IMR-90 (cell line): ENCODE measurements around the gene NKAIN1. TPM values are rescaled to one million over a fixed set of nuclear protein-coding genes. Genes with fewer than 3 reads are reported as not detected.

ENCODE experiments used
- ATAC-seq: fragments of 200-7000 bp; cut with Tn5 transposase; 2 replicates; pipeline ENCODE4 v1.9.1; 2020; ENCODE audit warnings: low read depth, mild to moderate bottlenecking, moderate library complexity
- BruUV-seq: library from RNA; stranded (reverse); fragments of 400-500 nt; replicated peaks from 2 replicates; lab custom pipeline; 2021; lab: Mats Ljungman, UMichigan
- CTCF ChIA-PET: fragments of 300-600 bp; formaldehyde crosslinking; extraction: SDS; loops from one replicate; lab custom pipeline; 2021; ENCODE audit warnings: antibody characterized with exemption; lab: Yijun Ruan, JAX
- POLR2A ChIA-PET: fragments of 300-600 bp; sonication (Branson Sonifier 250); formaldehyde crosslinking; loops from one replicate; lab custom pipeline; 2022; ENCODE audit warnings: antibody characterized with exemption; ENCODE audit not compliant: unreplicated experiment; lab: Charles Lee
- DNase-seq: peaks from one replicate; pipeline ENCODE4 v3.0.0; 2013
- H2AFZ ChIP-seq: replicated peaks from 2 replicates; pipeline ENCODE3; 2013; ENCODE audit warnings: low read length, mild to moderate bottlenecking; ENCODE audit not compliant: poor library complexity
- H2AK5ac ChIP-seq: 2 replicates; pipeline ENCODE4 v1.6.1; 2013; ENCODE audit warnings: low read depth, low read length, inconsistent platforms
- H2AK9ac ChIP-seq: replicated peaks from 2 replicates; pipeline ENCODE3; 2013; ENCODE audit warnings: mild to moderate bottlenecking, low read depth, low read length, moderate library complexity; ENCODE audit not compliant: poor library complexity
- H2BK120ac ChIP-seq: 2 replicates; pipeline ENCODE4 v1.6.1; 2013; ENCODE audit warnings: low read depth, low read length, inconsistent platforms
- H2BK15ac ChIP-seq: 3 replicates; pipeline ENCODE4 v1.6.1; 2013; ENCODE audit warnings: low read depth, low read length, inconsistent platforms
- H2BK20ac ChIP-seq: 2 replicates; pipeline ENCODE4 v1.6.1; 2013; ENCODE audit warnings: low read depth, mild to moderate bottlenecking, inconsistent platforms, low read length, moderate library complexity
- H2BK5ac ChIP-seq: 2 replicates; pipeline ENCODE4 v1.6.1; 2013; ENCODE audit warnings: mild to moderate bottlenecking, low read depth, low read length, inconsistent platforms; ENCODE audit not compliant: poor library complexity, severe bottlenecking
- H3K14ac ChIP-seq: replicated peaks from 2 replicates; pipeline ENCODE4 v1.6.1; 2013; ENCODE audit warnings: low read depth, low read length, inconsistent platforms
- H3K18ac ChIP-seq: 2 replicates; pipeline ENCODE4 v1.6.1; 2013; ENCODE audit warnings: low read depth, low read length, control low read depth
- H3K23ac ChIP-seq: 2 replicates; pipeline ENCODE4 v1.6.1; 2013; ENCODE audit warnings: low read depth, low read length, inconsistent platforms
- H3K27ac ChIP-seq: 2 replicates; pipeline ENCODE4 v1.5.1; 2013; ENCODE audit warnings: mild to moderate bottlenecking, control low read depth, low read length; ENCODE audit not compliant: insufficient read depth
- H3K27me3 ChIP-seq: 2 replicates; pipeline ENCODE4 v1.6.1; 2013; ENCODE audit warnings: low read length; ENCODE audit not compliant: control insufficient read depth, insufficient read depth
- H3K36me3 ChIP-seq: 2 replicates; pipeline ENCODE4 v1.6.1; 2013; ENCODE audit warnings: low read length, mixed read lengths; ENCODE audit not compliant: control insufficient read depth, insufficient read depth
- H3K4ac ChIP-seq: 2 replicates; pipeline ENCODE4 v1.6.1; 2013; ENCODE audit warnings: low read depth, low read length, inconsistent platforms
- H3K4me1 ChIP-seq: 2 replicates; pipeline ENCODE4 v1.6.1; 2013; ENCODE audit warnings: low read length, mixed read lengths; ENCODE audit not compliant: control insufficient read depth, insufficient read depth
- H3K4me2 ChIP-seq: 2 replicates; pipeline ENCODE4 v1.6.1; 2013; ENCODE audit warnings: low read depth, mild to moderate bottlenecking, control low read depth, low read length, moderate library complexity
- H3K4me3 ChIP-seq: 2 replicates; pipeline ENCODE4 v1.5.1; 2013; ENCODE audit warnings: low read depth, mild to moderate bottlenecking, control low read depth, low read length, moderate library complexity; ENCODE audit not compliant: insufficient read depth
- H3K56ac ChIP-seq: 2 replicates; pipeline ENCODE4 v1.6.1; 2013; ENCODE audit warnings: low read length, inconsistent platforms; ENCODE audit not compliant: insufficient read depth; ENCODE audit errors: extremely low read depth
- H3K79me1 ChIP-seq, 2 experiments: 2 replicates each; pipeline ENCODE4 v1.6.1; 2013; ENCODE audit warnings: low read length in 2 of 2, inconsistent platforms in 1 of 2, low read depth in 1 of 2
- H3K9ac ChIP-seq: 2 replicates; pipeline ENCODE4 v1.6.1; 2013; ENCODE audit warnings: low read depth, low read length, control low read depth
- H3K9me1 ChIP-seq: 2 replicates; pipeline ENCODE4 v1.6.1; 2013; ENCODE audit warnings: low read length, inconsistent platforms; ENCODE audit not compliant: insufficient read depth
- H3K9me3 ChIP-seq: 2 replicates; pipeline ENCODE4 v1.6.1; 2013; ENCODE audit warnings: low read length; ENCODE audit not compliant: control insufficient read depth, insufficient read depth
- H4K20me1 ChIP-seq: 2 replicates; pipeline ENCODE4 v1.6.1; 2013; ENCODE audit warnings: low read length, inconsistent platforms; ENCODE audit not compliant: insufficient read depth
- H4K5ac ChIP-seq: 2 replicates; pipeline ENCODE4 v1.6.1; 2013; ENCODE audit warnings: mild to moderate bottlenecking, low read depth, low read length, control low read depth
- H4K8ac ChIP-seq, 2 experiments: 2 replicates each; pipeline ENCODE4 v1.6.1; 2013; ENCODE audit warnings: low read depth in 2 of 2, low read length in 2 of 2, control low read depth in 1 of 2, inconsistent platforms in 1 of 2
- H4K91ac ChIP-seq: 2 replicates; pipeline ENCODE4 v1.6.1; 2013; ENCODE audit warnings: low read depth, low read length, inconsistent platforms; ENCODE audit not compliant: insufficient read depth
- FOS ChIP-seq: fragments of 150-350 bp; IDR thresholded peaks from 2 replicates; pipeline ENCODE4 v1.6.1; 2016; ENCODE audit warnings: low read depth, low read length
- WGBS, 2 experiments: methylation state at CpG; one replicate each; pipeline versions ENCODE4 v1.1.5 to v1.1.7; 2013; ENCODE audit warnings: missing lambda C conversion rate in 2 of 2; ENCODE audit not compliant: insufficient read length in 1 of 2; ENCODE audit errors: extremely low coverage in 2 of 2; 5-methylcytosine and 5-hydroxymethylcytosine counted together
- dilution Hi-C: fragments of 300-500 bp; cut with HindIII; formaldehyde crosslinking; loops from one replicate; pipeline ENCODE4 v1.14.3; 2018; ENCODE audit warnings: low sequenced_read_pairs; ENCODE audit not compliant: unreplicated experiment
- in situ Hi-C: fragments of 300-500 bp; cut with MboI; formaldehyde crosslinking; loops from 3 replicates; pipeline ENCODE4 v1.14.3; 2019; ENCODE audit warnings: low sequenced_read_pairs, inconsistent platforms, mixed read lengths
- intact Hi-C: fragments of 100-400 bp; cut with micrococcal nuclease; formaldehyde crosslinking; loops from 2 replicates; pipeline ENCODE4 v1.10.0; 2022
- polyA plus RNA-seq, 3 experiments: library from polyadenylated mRNA; depleted of rRNA; stranded (reverse); fragments of >200 nt; gene quantifications; 2 replicates each; pipeline ENCODE4 v1.2.3, GENCODE V29; 2012; ENCODE audit warnings: low replicate concordance in 1 of 3
- total RNA-seq: library from RNA; depleted of rRNA; stranded (reverse); fragments of >200 nt; gene quantifications from 2 replicates; pipeline ENCODE4 v1.2.3, GENCODE V29; 2012
- TF ChIP-seq, protein P1 (sequence below): conservative IDR thresholded peaks from 2 replicates; pipeline ENCODE4 v1.5.1; 2012; ENCODE audit warnings: mild to moderate bottlenecking, low read depth, low read length, improper control_type of control experiment

Gene NKAIN1
- total and polyA plus RNA-seq, 2 of the 4 experiments (the other 2 are of a cell fraction): under 0.01 to 0.09 TPM

DNA sequence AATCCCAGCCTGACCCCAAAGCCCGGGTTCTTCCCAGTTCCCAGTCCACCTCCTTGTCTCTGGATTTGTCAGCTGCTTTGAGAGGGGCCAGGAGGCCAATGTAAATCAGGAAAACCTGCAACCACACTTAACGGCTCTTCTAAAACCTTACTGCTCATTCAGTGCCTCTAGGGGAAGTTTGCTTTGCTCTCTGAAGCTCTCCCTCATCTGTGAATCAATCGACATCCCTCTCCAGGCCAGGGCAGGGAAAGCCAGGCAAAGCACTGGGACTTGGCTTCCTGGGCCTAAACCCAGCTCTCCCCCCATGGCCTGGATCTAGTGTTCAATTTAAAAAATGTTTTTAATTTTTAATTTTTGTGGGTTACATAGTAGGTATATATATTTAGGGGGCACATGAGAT is 9.3 kb downstream of the NKAIN1 start:
- no peaks in the 10 kb centered on the region for H3K4me1 ChIP-seq
- in situ Hi-C loops: no loop called here
- H3K4me3 ChIP-seq: no peak overlapping the region

More for the DNA sequence above, 9.3 kb downstream of the NKAIN1 start:
- POLR2A ChIA-PET: no interaction called here
- Histone ChIP-seq H3K4ac (no peak overlapping the region), H2BK20ac (no peak overlapping the region), H3K56ac (no peak overlapping the region), H3K23ac (no peak overlapping the region), H4K20me1 (no peaks in the 10 kb centered on the region), H3K4me2 (no peak overlapping the region), H4K5ac (no peak overlapping the region), H4K91ac (no peak overlapping the region), H2AFZ (no peak overlapping the region), H2BK120ac (no peak overlapping the region), H3K9ac (no peak overlapping the region), H3K18ac (no peak overlapping the region), H3K79me1 (no peaks in the 10 kb centered on the region), H3K9me1 (no peaks in the 10 kb centered on the region), H3K9me3 (no peaks in the 10 kb centered on the region), H2AK9ac (no peak overlapping the region), H4K8ac (no peak overlapping the region), H3K14ac (no peak overlapping the region), H3K36me3 (no peaks in the 10 kb centered on the region), H3K27ac (no peak overlapping the region), H3K27me3 (peaks cover 31% of the 10 kb centered on the region), H2BK5ac (no peak overlapping the region), H2AK5ac (no peak overlapping the region), H2BK15ac (no peak overlapping the region)
- ATAC-seq (no peak), DNase-seq (no peak)
- no peak for TF ChIP-seq FOS
- TF ChIP-seq, protein P1, sequence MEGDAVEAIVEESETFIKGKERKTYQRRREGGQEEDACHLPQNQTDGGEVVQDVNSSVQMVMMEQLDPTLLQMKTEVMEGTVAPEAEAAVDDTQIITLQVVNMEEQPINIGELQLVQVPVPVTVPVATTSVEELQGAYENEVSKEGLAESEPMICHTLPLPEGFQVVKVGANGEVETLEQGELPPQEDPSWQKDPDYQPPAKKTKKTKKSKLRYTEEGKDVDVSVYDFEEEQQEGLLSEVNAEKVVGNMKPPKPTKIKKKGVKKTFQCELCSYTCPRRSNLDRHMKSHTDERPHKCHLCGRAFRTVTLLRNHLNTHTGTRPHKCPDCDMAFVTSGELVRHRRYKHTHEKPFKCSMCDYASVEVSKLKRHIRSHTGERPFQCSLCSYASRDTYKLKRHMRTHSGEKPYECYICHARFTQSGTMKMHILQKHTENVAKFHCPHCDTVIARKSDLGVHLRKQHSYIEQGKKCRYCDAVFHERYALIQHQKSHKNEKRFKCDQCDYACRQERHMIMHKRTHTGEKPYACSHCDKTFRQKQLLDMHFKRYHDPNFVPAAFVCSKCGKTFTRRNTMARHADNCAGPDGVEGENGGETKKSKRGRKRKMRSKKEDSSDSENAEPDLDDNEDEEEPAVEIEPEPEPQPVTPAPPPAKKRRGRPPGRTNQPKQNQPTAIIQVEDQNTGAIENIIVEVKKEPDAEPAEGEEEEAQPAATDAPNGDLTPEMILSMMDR: no peak
- BruUV-seq: no TSS peak
- intact Hi-C loops (no loop called here), dilution Hi-C loops (no loop called here)
- CTCF ChIA-PET: no interaction called here
- no CpG with 5 or more reads among the region's 3 CpGs for WGBS, 2 experiments
